ENCODE results near the gene TJP3.

Gene TJP3

DNA sequence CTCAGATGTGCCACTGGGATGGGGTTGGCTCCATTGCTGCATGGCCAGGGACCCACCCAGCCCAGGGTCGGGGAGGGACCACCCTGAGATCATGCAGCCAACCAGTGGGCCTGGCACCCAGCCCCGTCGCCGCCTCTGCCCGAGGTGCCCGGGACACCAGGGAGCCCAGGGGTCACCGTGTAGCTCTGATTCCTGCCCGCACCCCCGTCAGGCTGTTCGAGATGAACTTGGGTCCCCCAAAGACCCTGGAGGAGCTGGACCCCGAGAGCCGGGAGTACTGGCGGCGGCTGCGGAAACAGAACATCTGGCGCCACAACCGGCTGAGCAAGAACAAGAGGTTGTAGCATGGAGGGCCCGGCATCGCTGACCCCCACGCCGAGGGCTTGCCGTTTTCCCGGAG is 58.9 kb downstream of the TJP3 start:
- TF ChIP-seq POLR2AphosphoS5 (IDR thresholded peaks at IDR 0.05; ENCODE audit: borderline replicate concordance, low read depth, low read length), result no peak
- no peak for TF ChIP-seq FOXP2 (optimal IDR thresholded peaks at IDR 0.05; ENCODE audit: control extremely low read depth, extremely low read length, insufficient read depth)
- TF ChIP-seq EZH2 (IDR thresholded peaks at IDR 0.05), result no peak
- Histone ChIP-seq H3K9ac (ENCODE audit: insufficient read length) (no peak overlapping the region), H3K27ac (no peak overlapping the region), H3K9me3 (ENCODE audit: low read depth, low read length) (no peaks in the 10 kb centered on the region), H3K36me3 (ENCODE audit: insufficient read depth, low read length) (peaks cover 3% of the 10 kb centered on the region; the same call in 1 of the 2 replicates), H3K4me3 (no peak overlapping the region)
- no peak for DNase-seq (ENCODE audit: low read depth, low spot score)

DNA sequence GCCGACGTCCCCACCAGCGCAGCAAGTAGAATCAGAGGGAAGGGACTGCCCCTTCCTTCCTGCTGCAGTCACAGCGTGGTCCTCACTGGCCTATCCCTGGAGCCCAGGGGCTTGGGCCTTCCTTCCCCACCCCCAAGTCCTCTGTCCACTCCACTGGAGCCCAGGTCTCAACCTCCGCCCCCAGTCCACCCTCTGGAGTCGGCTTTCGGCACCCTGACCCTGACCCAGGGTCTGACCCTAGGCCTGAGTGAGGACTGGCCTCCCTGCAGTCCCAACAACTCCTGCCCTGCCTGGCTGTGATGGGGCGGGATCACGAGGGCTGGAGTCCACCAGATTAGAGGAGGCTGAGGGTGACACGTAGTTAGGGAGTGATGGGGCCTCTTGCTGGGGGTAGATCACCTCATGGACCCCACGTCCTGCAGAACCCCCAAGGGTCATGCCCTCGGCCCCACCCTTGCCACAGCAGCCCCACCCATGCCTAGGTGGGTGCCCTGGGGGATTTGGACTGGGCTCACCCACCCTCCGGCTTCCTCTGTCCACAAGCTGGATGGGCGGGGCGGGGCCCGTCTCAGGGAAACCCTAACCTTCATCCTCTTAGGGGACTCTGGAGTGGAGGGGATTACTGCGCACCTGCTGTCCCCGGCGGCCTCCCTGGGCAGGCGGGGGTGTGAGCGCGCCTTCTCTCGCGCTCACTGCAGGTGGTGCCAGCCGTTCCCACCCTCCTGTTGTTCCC is 60.0 kb downstream of the TJP3 start:
- Histone ChIP-seq H3K9me3 (ENCODE audit: low read depth, low read length) (no peaks in the 10 kb centered on the region), H3K9ac (ENCODE audit: insufficient read length) (no peak overlapping the region), H3K27ac (no peak overlapping the region), H3K4me3 (no peak overlapping the region), H3K36me3 (ENCODE audit: insufficient read depth, low read length) (peaks cover 3% of the 10 kb centered on the region; the same call in 1 of the 2 replicates)
- no peak for TF ChIP-seq FOXP2 (optimal IDR thresholded peaks at IDR 0.05; ENCODE audit: control extremely low read depth, extremely low read length, insufficient read depth)
- TF ChIP-seq POLR2AphosphoS5 (IDR thresholded peaks at IDR 0.05; ENCODE audit: borderline replicate concordance, low read depth, low read length), result no peak
- no peak for TF ChIP-seq EZH2 (IDR thresholded peaks at IDR 0.05)
- DNase-seq (ENCODE audit: low read depth, low spot score), result no peak

DNA sequence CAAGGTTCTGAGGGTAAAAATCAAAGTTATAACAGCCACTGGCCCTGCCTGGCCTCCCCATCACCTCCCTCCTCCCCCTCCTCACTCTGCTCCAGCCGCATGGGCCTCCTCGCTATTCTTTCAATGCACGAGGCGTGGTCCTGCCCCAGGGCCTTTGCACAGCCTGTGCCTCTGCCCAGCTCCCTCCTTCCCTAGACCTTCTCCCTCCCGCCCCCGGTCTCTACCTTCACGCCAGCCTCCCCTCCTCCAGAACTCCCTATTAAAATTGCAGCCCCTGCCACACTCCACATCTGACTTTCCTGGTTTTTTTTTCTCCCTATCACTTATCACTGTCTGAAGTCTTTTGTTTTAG is 60.5 kb downstream of the TJP3 start:
- TF ChIP-seq FOXP2 (optimal IDR thresholded peaks at IDR 0.05; ENCODE audit: control extremely low read depth, extremely low read length, insufficient read depth), result no peak
- no peak for TF ChIP-seq POLR2AphosphoS5 (IDR thresholded peaks at IDR 0.05; ENCODE audit: borderline replicate concordance, low read depth, low read length)
- no peak for TF ChIP-seq EZH2 (IDR thresholded peaks at IDR 0.05)
- Histone ChIP-seq H3K9me3 (ENCODE audit: low read depth, low read length) (no peaks in the 10 kb centered on the region), H3K36me3 (ENCODE audit: insufficient read depth, low read length) (peaks cover 3% of the 10 kb centered on the region; the same call in 1 of the 2 replicates), H3K27ac (no peak overlapping the region), H3K9ac (ENCODE audit: insufficient read length) (no peak overlapping the region), H3K4me3 (no peak overlapping the region)
- no peak for DNase-seq (ENCODE audit: low read depth, low spot score)

DNA sequence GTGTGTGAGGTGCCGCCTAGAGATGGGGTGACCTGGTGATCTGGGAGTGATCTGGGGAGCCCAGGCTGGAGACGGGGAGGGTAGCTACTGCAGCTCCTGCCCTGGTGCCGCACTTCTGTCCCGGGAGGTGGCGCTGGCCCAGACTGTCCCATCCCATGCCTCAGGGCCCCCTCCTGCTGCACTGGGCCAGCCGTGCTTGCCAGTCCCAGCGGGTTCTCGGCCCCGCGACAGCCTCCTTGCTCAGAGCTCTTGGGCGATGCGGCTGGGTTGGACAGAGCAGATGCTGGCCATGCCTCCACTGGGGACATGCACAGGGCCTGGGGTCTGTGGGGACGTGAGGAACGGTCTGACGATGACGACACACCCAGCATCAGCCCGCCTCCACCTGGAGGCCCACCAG is 61.3 kb downstream of the TJP3 start:
- H3K36me3 ChIP-seq (ENCODE audit: insufficient read depth, low read length), result peaks cover 3% of the 10 kb centered on the region; the same call in 1 of the 2 replicates
- TF ChIP-seq POLR2AphosphoS5 (IDR thresholded peaks at IDR 0.05; ENCODE audit: borderline replicate concordance, low read depth, low read length) (no peak), EZH2 (IDR thresholded peaks at IDR 0.05) (no peak)
- H3K4me3 ChIP-seq, result no peak overlapping the region
- H3K27ac ChIP-seq, result no peak overlapping the region
- DNase-seq (ENCODE audit: low read depth, low spot score), result no peak
- H3K9ac ChIP-seq (ENCODE audit: insufficient read length), result no peak overlapping the region
- H3K9me3 ChIP-seq (ENCODE audit: low read depth, low read length), result no peaks in the 10 kb centered on the region

DNA sequence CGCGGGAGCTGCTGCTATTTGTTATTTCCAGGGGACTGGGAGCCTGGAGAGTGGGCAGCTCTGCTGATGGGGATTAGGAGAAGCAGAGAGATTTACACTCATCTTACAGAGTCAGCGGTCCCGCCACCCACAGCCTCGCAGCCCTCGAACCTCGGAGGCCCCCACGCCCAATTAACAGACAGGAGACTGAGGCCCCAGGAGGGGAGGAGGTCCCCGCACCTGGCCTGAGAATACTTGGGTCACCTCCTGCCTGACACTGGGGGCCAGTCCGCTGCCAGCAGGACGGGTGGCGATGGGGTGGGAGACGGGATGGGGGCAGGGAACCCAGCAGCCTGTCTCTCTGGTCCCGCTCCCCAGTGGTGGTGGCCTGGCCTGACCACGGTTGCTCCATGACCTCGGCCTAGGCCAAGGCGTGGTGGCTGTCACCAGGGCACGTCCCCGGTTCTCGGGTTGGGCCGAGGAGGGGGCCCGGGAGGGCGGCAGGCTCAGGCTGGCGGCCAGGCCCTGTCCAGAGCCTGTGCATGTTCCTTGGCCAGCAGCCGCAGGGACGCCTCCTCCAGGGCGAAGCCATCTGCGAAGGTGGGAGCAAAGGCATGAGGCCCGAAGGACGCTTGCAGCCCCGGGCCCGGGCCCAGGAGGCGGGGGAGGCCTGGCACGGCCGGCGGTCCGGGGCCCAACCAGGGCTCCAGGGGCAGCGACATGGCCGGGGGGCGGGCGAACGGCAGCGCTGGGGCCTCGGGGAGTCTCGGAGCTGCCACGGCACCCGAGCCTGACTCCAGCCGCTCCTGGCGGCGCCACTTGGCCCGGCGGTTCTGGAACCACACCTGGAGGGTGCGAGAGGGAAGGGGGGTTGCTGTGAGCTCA is 62.2 kb downstream of the TJP3 start:
- Histone ChIP-seq H3K9ac (ENCODE audit: insufficient read length) (no peak overlapping the region), H3K9me3 (ENCODE audit: low read depth, low read length) (no peaks in the 10 kb centered on the region), H3K4me3 (no peak overlapping the region), H3K36me3 (ENCODE audit: insufficient read depth, low read length) (peaks cover 3% of the 10 kb centered on the region; the same call in 1 of the 2 replicates), H3K27ac (no peak overlapping the region)
- DNase-seq (ENCODE audit: low read depth, low spot score), result no peak
- TF ChIP-seq EZH2 (IDR thresholded peaks at IDR 0.05), result no peak
- no peak for TF ChIP-seq POLR2AphosphoS5 (IDR thresholded peaks at IDR 0.05; ENCODE audit: borderline replicate concordance, low read depth, low read length)
- TF ChIP-seq FOXP2 (optimal IDR thresholded peaks at IDR 0.05; ENCODE audit: control extremely low read depth, extremely low read length, insufficient read depth), result no peak

DNA sequence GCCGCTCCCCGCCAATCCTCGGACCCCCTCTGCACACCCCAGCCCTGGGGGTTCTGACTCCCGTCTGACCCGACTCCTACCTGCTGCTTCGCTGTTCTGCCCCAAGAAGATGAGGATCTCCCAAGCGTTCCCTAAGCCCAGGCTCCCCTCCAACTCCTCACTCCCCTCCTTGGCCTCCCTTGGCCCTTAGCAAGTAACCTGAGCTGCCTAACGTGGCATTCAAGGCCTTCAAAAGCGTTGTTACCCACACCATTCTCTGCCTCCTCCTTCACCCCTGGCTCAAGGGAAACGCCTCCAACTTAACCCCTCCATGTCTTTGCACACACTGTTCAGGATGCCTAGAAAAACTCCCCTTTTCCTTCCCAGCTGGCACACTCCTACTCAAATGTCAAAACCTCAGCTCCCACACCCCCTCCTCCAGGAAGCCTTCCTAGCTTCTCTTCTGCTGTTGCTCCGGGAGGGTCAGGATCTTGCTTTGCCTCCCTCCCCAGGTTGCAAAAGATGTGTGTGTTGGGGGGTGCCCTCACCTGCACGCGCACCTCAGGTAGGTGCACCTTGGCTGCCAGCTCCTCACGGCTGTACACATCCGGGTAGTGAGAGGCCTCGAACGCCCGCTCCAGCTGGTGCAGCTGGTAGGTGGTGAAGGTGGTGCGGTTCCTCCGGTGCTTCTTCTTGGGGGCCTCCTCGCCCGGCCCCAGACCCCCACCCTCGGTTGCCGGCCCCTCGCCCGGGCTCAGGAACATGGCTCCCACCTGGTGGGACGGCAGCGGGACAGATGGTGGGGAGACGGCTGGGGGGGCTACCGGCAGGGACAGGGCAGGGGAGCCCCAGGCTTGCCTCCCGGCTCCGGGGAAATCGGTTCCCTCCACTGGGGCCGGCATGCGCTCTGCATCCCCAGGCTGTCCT is 63.1 kb downstream of the TJP3 start:
- Histone ChIP-seq H3K9ac (ENCODE audit: insufficient read length) (no peak overlapping the region), H3K4me3 (no peak overlapping the region), H3K27ac (no peak overlapping the region), H3K36me3 (ENCODE audit: insufficient read depth, low read length) (peaks cover 3% of the 10 kb centered on the region; the same call in 1 of the 2 replicates), H3K9me3 (ENCODE audit: low read depth, low read length) (no peaks in the 10 kb centered on the region)
- DNase-seq (ENCODE audit: low read depth, low spot score), result no peak
- no peak for TF ChIP-seq FOXP2 (optimal IDR thresholded peaks at IDR 0.05; ENCODE audit: control extremely low read depth, extremely low read length, insufficient read depth)
- TF ChIP-seq EZH2 (IDR thresholded peaks at IDR 0.05), result no peak
- TF ChIP-seq POLR2AphosphoS5 (IDR thresholded peaks at IDR 0.05; ENCODE audit: borderline replicate concordance, low read depth, low read length), result no peak

DNA sequence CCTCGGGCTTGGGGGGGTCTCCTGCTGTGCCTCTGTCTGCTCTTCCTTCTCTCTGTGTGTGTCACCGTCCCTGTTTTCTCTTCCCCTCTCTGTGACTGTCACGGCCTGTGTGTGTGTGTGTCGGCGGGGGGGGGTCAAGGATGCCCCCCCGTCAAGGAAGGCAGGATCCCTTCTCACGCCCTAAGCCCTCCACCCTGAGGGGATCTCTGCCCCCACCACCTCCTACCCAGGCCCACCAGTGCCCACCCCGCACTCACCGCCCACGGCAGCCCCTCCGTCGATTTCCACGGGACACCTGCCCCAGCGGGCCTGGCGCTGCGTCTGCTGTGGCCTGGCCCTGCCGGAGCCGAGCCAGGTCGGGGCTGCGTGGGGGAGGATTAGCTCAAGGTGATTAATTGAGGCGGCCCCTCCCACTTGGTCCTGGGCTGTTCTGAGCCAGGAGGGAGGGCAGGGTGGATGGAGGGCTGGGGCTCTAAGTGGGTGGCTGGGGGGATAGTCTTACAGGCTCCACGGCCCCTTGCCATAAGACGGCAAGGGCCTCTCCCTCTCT is 63.8 kb downstream of the TJP3 start, which contains the start of gene RAX2:
Gene RAX2, minus strand, starts transcription at position 323 of the 550 bp plus-strand sequence. CDS start 486 bp downstream, outside the sequence.
- DNase-seq (ENCODE audit: low read depth, low spot score), result no peak
- Histone ChIP-seq H3K27ac (no peak within 1 kb of the TSS), H3K9ac (ENCODE audit: insufficient read length) (no peak within 1 kb of the TSS), H3K9me3 (ENCODE audit: low read depth, low read length) (no peaks in the 10 kb centered on the region), H3K36me3 (ENCODE audit: insufficient read depth, low read length) (peaks cover 3% of the 10 kb centered on the region; the same call in 1 of the 2 replicates), H3K4me3 (no peak within 1 kb of the TSS)
- TF ChIP-seq POLR2AphosphoS5 (IDR thresholded peaks at IDR 0.05; ENCODE audit: borderline replicate concordance, low read depth, low read length), result no peak
- TF ChIP-seq FOXP2 (optimal IDR thresholded peaks at IDR 0.05; ENCODE audit: control extremely low read depth, extremely low read length, insufficient read depth), result no peak
- TF ChIP-seq EZH2 (IDR thresholded peaks at IDR 0.05), result no peak

Measured in SK-N-MC (cell line).